CD4-positive, alpha-beta T cell (primary cell): Measurements from ENCODE around the gene QSER1. TPM values are rescaled to one million over a fixed set of nuclear protein-coding genes. Genes with fewer than 3 reads are reported as not detected.

Source experiments
- ATAC-seq: fragments of 200-7000 bp; cut with Tn5 transposase; one replicate; pipeline ENCODE4 v1.10.0; 2022; ENCODE audit warnings: mild to moderate bottlenecking; ENCODE audit not compliant: poor library complexity
- CTCF ChIA-PET: fragments of 350-600 bp; sonication (Branson Sonifier 250); formaldehyde crosslinking; loops from one replicate; lab custom pipeline; 2021; ENCODE audit warnings: antibody characterized with exemption, inconsistent platforms; lab: Charles Lee
- POLR2A ChIA-PET: fragments of 350-600 bp; sonication (Branson Sonifier 250); formaldehyde crosslinking; loops from one replicate; lab custom pipeline; 2021; ENCODE audit warnings: antibody characterized with exemption, inconsistent platforms; lab: Charles Lee
- DNase-seq, 14 experiments: peaks; one replicate each; pipeline ENCODE4 v3.0.0-alpha.2; 2013 to 2020; ENCODE audit warnings: mixed read lengths in 2 of 14
- H3K27ac ChIP-seq, 2 donors: one replicate each; pipeline versions ENCODE4 v1.5.1 to v1.7.0; 2013; ENCODE audit warnings: low read length in 2 of 2, low read depth in 1 of 2, mild to moderate bottlenecking in 1 of 2
- H3K27me3 ChIP-seq, 2 experiments: 1 replicate in 1 of 2; 2 replicates in 1 of 2; pipeline versions ENCODE4 v1.6.1 to v1.7.0; 2013; ENCODE audit warnings: low read length in 2 of 2, control low read depth in 1 of 2, mild to moderate bottlenecking in 1 of 2, moderate library complexity in 1 of 2; ENCODE audit not compliant: insufficient read depth in 2 of 2, control insufficient read depth in 1 of 2
- H3K36me3 ChIP-seq: one replicate; pipeline ENCODE4 v1.6.1; 2013; ENCODE audit warnings: low read length, control low read depth; ENCODE audit not compliant: insufficient read depth
- H3K4me1 ChIP-seq: one replicate; pipeline ENCODE4 v1.6.1; 2013; ENCODE audit warnings: low read length, control low read depth; ENCODE audit not compliant: insufficient read depth
- H3K4me3 ChIP-seq: one replicate; pipeline ENCODE4 v1.5.1; 2013; ENCODE audit warnings: mild to moderate bottlenecking, low read length, moderate library complexity
- H3K9me3 ChIP-seq, 2 experiments: 1 replicate in 1 of 2; 2 replicates in 1 of 2; pipeline versions ENCODE4 v1.6.1 to v1.7.0; 2013; ENCODE audit warnings: low read length in 2 of 2, mild to moderate bottlenecking in 2 of 2, control low read depth in 1 of 2, moderate library complexity in 1 of 2; ENCODE audit not compliant: control insufficient read depth in 1 of 2, insufficient read depth in 1 of 2
- H3K27ac Mint-ChIP-seq: one replicate; pipeline ENCODE4 v1.8.0; 2020; ENCODE audit warnings: mixed read lengths
- H3K27me3 Mint-ChIP-seq: one replicate; pipeline ENCODE4 v1.8.0; 2021; ENCODE audit warnings: mixed read lengths
- H3K36me3 Mint-ChIP-seq: one replicate; pipeline ENCODE4 v1.8.0; 2021; ENCODE audit warnings: low read depth, mixed read lengths
- H3K4me1 Mint-ChIP-seq: one replicate; pipeline ENCODE4 v1.8.0; 2021; ENCODE audit warnings: low read depth, mixed read lengths
- H3K4me3 Mint-ChIP-seq: one replicate; pipeline ENCODE4 v1.8.0; 2020; ENCODE audit warnings: mild to moderate bottlenecking, mixed read lengths
- H3K9me3 Mint-ChIP-seq: one replicate; pipeline ENCODE4 v1.8.0; 2020; ENCODE audit warnings: mixed read lengths
- CTCF ChIP-seq: fragments of 200-600 bp; IDR thresholded peaks from one replicate; pipeline ENCODE4 v1.8.0; 2022; ENCODE audit warnings: antibody characterized with exemption, mild to moderate bottlenecking
- intact Hi-C, 2 experiments: fragments of 100-400 bp; cut with DNase I in 1 of 2; cut with micrococcal nuclease in 1 of 2; formaldehyde crosslinking; loops; one replicate each; pipeline versions ENCODE4 v1.15.1 to v1.9.0; 2023 to 2025; cut with DNase I, micrococcal nuclease
- total RNA-seq, 174 experiments: library from RNA in 2 of 174; stranded (reverse) in 2 of 174; gene quantifications; one replicate each; pipeline ENCODE4 v1.2.3 and lab custom pipeline; 2021 to 2026

Gene QSER1
- total RNA-seq, 2 experiments from 2014 or later, result 9.0 to 10.1 TPM

GRCh38 chr11:33016654-33017053 is 124.0 kb downstream of the QSER1 start:
- peaks cover 25% of the 10 kb centered on the region for H3K4me1 ChIP-seq
- H3K27me3 ChIP-seq, result peaks cover 12 to 15% of the 10 kb centered on the region in 2 experiments
- POLR2A ChIA-PET, result interaction anchor here (0.8 to 2.1 kb wide), 10 partner anchors 10 to 284 kb away, joined by 3 to 34 read pairs (median 4); partner anchors contain the start of genes QSER1 and TCP11L1
- ATAC-seq (no peak), DNase-seq (no peak)
- peak overlapping the region; percentile 57 for H3K4me3 ChIP-seq
- Mint-ChIP-seq H3K4me1 (peaks cover 52% of the 10 kb centered on the region), H3K9me3 (no peaks in the 10 kb centered on the region), H3K27ac (peak overlapping the region; percentile 73), H3K4me3 (peak overlapping the region; percentile 93), H3K27me3 (peaks cover 10% of the 10 kb centered on the region), H3K36me3 (no peaks in the 10 kb centered on the region)
- CTCF ChIA-PET, result no interaction called here
- H3K27ac ChIP-seq, result no peak overlapping the region
- intact Hi-C loops, result loop anchor here (2.0 to 10.0 kb wide), 2 partner anchors 20 to 122 kb away; partner anchors contain the start of gene QSER1 (in 1 of the 2)
- peaks cover 0 to 5% of the 10 kb centered on the region in 2 experiments for H3K9me3 ChIP-seq
- TF ChIP-seq CTCF, result peak; percentile 2
- H3K36me3 ChIP-seq, result no peaks in the 10 kb centered on the region

GRCh38 chr11:33017478-33017877 is 124.9 kb downstream of the QSER1 start:
- peaks cover 10% of the 10 kb centered on the region for H3K27me3 Mint-ChIP-seq
- H3K4me3 ChIP-seq, result no peak overlapping the region
- DNase-seq, result no peak
- H3K27ac ChIP-seq, result no peak overlapping the region
- H3K4me3 Mint-ChIP-seq, result peak overlapping the region; percentile 39
- POLR2A ChIA-PET, result interaction anchor here (0.9 kb wide), 1 partner anchor 43 kb away, joined by 3 read pairs; no protein-coding TSS in a partner anchor
- H3K9me3 Mint-ChIP-seq, result no peaks in the 10 kb centered on the region
- no peak for TF ChIP-seq CTCF
- H3K36me3 Mint-ChIP-seq, result no peaks in the 10 kb centered on the region
- ATAC-seq, result no peak
- peaks cover 12 to 15% of the 10 kb centered on the region in 2 experiments for H3K27me3 ChIP-seq
- intact Hi-C loops, result loop anchor here (2.0 to 10.0 kb wide), 2 partner anchors 19 to 123 kb away; partner anchors contain the start of gene QSER1 (in 1 of the 2)
- H3K4me1 ChIP-seq, result peaks cover 17% of the 10 kb centered on the region
- no peaks in the 10 kb centered on the region for H3K36me3 ChIP-seq
- CTCF ChIA-PET, result no interaction called here
- H3K27ac Mint-ChIP-seq, result no peak overlapping the region
- peaks cover 0 to 5% of the 10 kb centered on the region in 2 experiments for H3K9me3 ChIP-seq
- H3K4me1 Mint-ChIP-seq, result peaks cover 54% of the 10 kb centered on the region

GRCh38 chr11:33017965-33018364 is 125.4 kb downstream of the QSER1 start:
- H3K4me3 ChIP-seq, result no peak overlapping the region
- H3K36me3 ChIP-seq, result no peaks in the 10 kb centered on the region
- H3K27ac ChIP-seq, result no peak overlapping the region
- ChIA-PET CTCF (no interaction called here), POLR2A (no interaction called here)
- Mint-ChIP-seq H3K27ac (no peak overlapping the region), H3K27me3 (peaks cover 10% of the 10 kb centered on the region), H3K4me3 (peak overlapping the region; percentile 39), H3K9me3 (no peaks in the 10 kb centered on the region), H3K36me3 (no peaks in the 10 kb centered on the region), H3K4me1 (peaks cover 51% of the 10 kb centered on the region)
- TF ChIP-seq CTCF, result no peak
- H3K9me3 ChIP-seq, result peaks cover 0 to 5% of the 10 kb centered on the region in 2 experiments
- peaks cover 12 to 15% of the 10 kb centered on the region in 2 experiments for H3K27me3 ChIP-seq
- DNase-seq, result no peak
- no peak for ATAC-seq
- intact Hi-C loops, result loop anchor here (2.0 to 10.0 kb wide), 2 partner anchors 19 to 123 kb away; partner anchors contain the start of gene QSER1 (in 1 of the 2)
- peaks cover 15% of the 10 kb centered on the region for H3K4me1 ChIP-seq
